Fibroblast of lung (primary cell): Measurements from ENCODE around the gene CBFA2T2. TPM values are rescaled to one million over a fixed set of nuclear protein-coding genes. Genes with fewer than 3 reads are reported as not detected.

ENCODE experiments used
- DNase-seq, 2 donors: peaks; one replicate each; pipeline versions ENCODE4 v3.0.0 to v3.0.0-alpha.2; 2010; ENCODE audit warnings: low read depth in 2 of 2
- H2AFZ ChIP-seq: 2 replicates; pipeline ENCODE4 v1.5.1; 2012; ENCODE audit warnings: low read length, control low read depth, inconsistent platforms
- H3K27ac ChIP-seq: 2 replicates; pipeline ENCODE4 v1.5.1; 2011; ENCODE audit warnings: low read length, control low read depth; ENCODE audit not compliant: insufficient read depth
- H3K27me3 ChIP-seq: 2 replicates; pipeline ENCODE4 v1.5.1; 2011; ENCODE audit warnings: mild to moderate bottlenecking, low read length; ENCODE audit not compliant: control insufficient read depth, insufficient read depth
- H3K36me3 ChIP-seq: 2 replicates; pipeline ENCODE4 v1.5.1; 2011; ENCODE audit warnings: low read length; ENCODE audit not compliant: control insufficient read depth, insufficient read depth
- H3K4me1 ChIP-seq: 2 replicates; pipeline ENCODE4 v1.5.1; 2011; ENCODE audit warnings: low read length; ENCODE audit not compliant: control insufficient read depth, insufficient read depth; ENCODE audit errors: extremely low read depth
- H3K4me2 ChIP-seq: 2 replicates; pipeline ENCODE4 v1.5.1; 2011; ENCODE audit warnings: low read length, control low read depth; ENCODE audit not compliant: insufficient read depth; ENCODE audit errors: extremely low read depth
- H3K4me3 ChIP-seq, 4 experiments: fragments of 200-600 bp in 1 of 4; sonication (generic) in 1 of 4; replicated peaks in 1 of 4; 2 replicates each; pipeline ENCODE4 v1.5.1; 2011 to 2016; ENCODE audit warnings: low read length in 4 of 4, low read depth in 3 of 4, mild to moderate bottlenecking in 3 of 4, control low read depth in 2 of 4, inconsistent platforms in 1 of 4, mixed read lengths in 1 of 4; ENCODE audit not compliant: insufficient read depth in 1 of 4; ENCODE audit errors: control extremely low read depth in 1 of 4
- H3K79me2 ChIP-seq: 2 replicates; pipeline ENCODE4 v1.5.1; 2012; ENCODE audit warnings: mild to moderate bottlenecking, low read length, inconsistent platforms; ENCODE audit not compliant: control insufficient read depth, insufficient read depth
- H3K9ac ChIP-seq: 2 replicates; pipeline ENCODE4 v1.5.1; 2011; ENCODE audit warnings: mild to moderate bottlenecking, low read length, control low read depth; ENCODE audit not compliant: insufficient read depth
- H3K9me3 ChIP-seq: 2 replicates; pipeline ENCODE4 v1.5.1; 2012; ENCODE audit warnings: low read depth, low read length; ENCODE audit not compliant: control insufficient read depth, insufficient read depth
- H4K20me1 ChIP-seq: 2 replicates; pipeline ENCODE4 v1.5.1; 2011; ENCODE audit warnings: low read length; ENCODE audit not compliant: control insufficient read depth, insufficient read depth; ENCODE audit errors: extremely low read depth
- EZH2 ChIP-seq: IDR thresholded peaks from 2 replicates; pipeline ENCODE4 v1.5.1; 2012; ENCODE audit warnings: low read length, control low read depth, mild to moderate bottlenecking; ENCODE audit errors: missing control alignments
- polyA plus RNA-seq, 2 donors: library from polyadenylated mRNA; depleted of rRNA in 1 of 2; stranded (reverse) in 1 of 2; unstranded in 1 of 2; fragments of >200 nt; gene quantifications; 2 replicates each; pipeline ENCODE4 v1.2.1, GENCODE V29; 2011 to 2012; ENCODE audit warnings: missing spikeins in 1 of 2
- total RNA-seq: library from RNA; depleted of rRNA; stranded (reverse); fragments of >200 nt; gene quantifications from 2 replicates; pipeline ENCODE4 v1.2.1, GENCODE V29; 2014
- TF ChIP-seq, protein P1 (sequence below), 2 donors: IDR thresholded peaks in 1 of 2; conservative IDR thresholded peaks in 1 of 2; 1 replicate in 1 of 2; 2 replicates in 1 of 2; pipeline ENCODE4 v1.5.1; 2011 to 2012; ENCODE audit warnings: low read length in 2 of 2, control low read depth in 1 of 2, inconsistent platforms in 1 of 2, low read depth in 1 of 2, mild to moderate bottlenecking in 1 of 2

CBFA2T2 gene
- total and polyA plus RNA-seq, 2 donors (not counting 1 experiment from before 2014, with no cell fraction given): 5.6 to 7.3 TPM

DNA sequence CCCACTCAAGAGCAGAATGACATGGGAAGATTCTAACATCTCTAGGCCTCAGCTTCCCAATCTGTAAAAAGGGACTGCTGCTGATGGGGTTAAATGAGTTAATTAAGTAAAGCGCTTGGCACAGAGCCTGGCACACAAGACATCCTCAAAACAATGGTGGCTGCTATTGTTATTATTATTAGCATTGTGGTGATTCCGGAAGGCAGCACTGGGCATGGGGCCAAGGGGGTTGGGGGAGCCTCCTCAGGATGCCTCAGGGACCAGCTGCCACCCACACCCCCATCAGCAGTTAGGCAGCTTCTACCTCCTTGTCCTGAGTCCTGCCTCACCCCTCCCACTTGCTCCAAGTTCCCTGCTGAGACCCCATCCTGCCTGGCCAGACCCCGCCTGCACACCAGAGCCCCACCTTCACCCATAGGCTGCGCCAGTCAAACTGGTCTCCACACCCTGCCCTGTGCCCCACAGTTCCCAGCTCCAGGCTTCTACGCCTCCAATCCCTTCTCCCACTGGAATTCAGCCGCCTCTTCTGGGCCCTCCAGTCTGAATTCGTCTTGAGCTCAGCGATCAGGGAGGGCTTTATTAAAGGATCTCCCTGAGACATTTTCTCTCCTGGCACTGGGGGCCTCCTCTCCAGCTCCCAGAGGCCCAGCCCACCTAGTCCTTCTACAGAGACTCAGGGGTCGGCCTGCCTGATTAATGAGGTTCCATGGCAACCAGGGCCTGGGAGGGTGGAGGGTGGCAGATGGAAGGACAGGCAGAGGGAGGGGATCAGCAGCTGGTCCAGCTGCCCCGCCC, 194.8 kb downstream of the CBFA2T2 start:
- Histone ChIP-seq H3K4me3 (peak overlapping the region in 3 of 4 experiments; percentile 44 to 67 (median 59)), H3K79me2 (peaks cover 14% of the 10 kb centered on the region), H3K4me1 (peaks cover 8% of the 10 kb centered on the region), H3K9ac (peak overlapping the region; percentile 53), H3K27ac (peak overlapping the region; percentile 61), H3K36me3 (no peaks in the 10 kb centered on the region), H2AFZ (peak overlapping the region; percentile 65), H3K4me2 (peak overlapping the region; percentile 97), H3K27me3 (no peaks in the 10 kb centered on the region), H3K9me3 (no peaks in the 10 kb centered on the region), H4K20me1 (no peaks in the 10 kb centered on the region)
- DNase-seq: no peak
- TF ChIP-seq, protein P1, sequence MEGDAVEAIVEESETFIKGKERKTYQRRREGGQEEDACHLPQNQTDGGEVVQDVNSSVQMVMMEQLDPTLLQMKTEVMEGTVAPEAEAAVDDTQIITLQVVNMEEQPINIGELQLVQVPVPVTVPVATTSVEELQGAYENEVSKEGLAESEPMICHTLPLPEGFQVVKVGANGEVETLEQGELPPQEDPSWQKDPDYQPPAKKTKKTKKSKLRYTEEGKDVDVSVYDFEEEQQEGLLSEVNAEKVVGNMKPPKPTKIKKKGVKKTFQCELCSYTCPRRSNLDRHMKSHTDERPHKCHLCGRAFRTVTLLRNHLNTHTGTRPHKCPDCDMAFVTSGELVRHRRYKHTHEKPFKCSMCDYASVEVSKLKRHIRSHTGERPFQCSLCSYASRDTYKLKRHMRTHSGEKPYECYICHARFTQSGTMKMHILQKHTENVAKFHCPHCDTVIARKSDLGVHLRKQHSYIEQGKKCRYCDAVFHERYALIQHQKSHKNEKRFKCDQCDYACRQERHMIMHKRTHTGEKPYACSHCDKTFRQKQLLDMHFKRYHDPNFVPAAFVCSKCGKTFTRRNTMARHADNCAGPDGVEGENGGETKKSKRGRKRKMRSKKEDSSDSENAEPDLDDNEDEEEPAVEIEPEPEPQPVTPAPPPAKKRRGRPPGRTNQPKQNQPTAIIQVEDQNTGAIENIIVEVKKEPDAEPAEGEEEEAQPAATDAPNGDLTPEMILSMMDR (conservative IDR thresholded peaks at IDR 0.05 in 1 of 2, IDR thresholded peaks at IDR 0.05 in 1 of 2; ENCODE audit: low read depth in 1 of 2, low read length in 2 of 2): no peak
- no peak for TF ChIP-seq EZH2

DNA sequence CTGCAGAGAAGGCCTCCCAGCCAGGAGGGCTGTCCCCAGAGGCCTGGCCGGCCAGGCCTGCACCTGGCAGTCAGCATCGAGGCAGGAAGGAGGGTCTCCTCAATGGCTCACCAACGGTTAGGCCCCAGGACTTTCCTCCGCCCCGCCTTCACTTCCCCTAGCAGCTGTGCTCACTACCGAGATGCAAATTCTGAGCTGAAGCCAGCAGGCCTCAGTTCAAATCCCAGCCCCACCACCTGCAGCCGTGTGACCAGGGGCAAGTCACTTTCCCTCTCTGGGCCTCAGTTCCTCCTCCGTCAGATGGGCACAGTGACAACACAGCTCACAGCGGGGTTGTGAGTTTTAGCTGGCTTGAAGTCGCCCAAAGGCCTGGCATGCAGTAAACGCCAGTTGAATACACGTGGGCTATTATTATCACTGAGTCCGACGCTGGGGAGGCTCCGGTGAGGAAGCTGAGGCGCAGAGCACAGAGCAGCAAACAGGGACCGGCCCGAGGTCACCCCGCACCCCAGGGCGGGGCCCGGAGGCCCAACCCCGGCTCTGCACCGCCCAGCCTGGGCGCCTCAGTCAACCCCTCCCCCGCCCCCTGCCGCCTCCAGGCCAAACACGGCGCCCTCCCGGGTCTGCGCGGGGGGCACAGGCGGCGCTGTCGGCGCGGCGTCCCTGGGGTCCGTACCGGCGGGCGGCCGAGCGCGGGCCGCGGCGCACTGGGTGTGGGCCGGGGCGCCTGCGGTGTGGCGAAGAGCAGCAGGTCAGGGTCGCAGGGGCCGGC, 195.6 kb downstream of the CBFA2T2 start:
- Histone ChIP-seq H3K9me3 (no peaks in the 10 kb centered on the region), H3K4me1 (peaks cover 8% of the 10 kb centered on the region), H3K79me2 (peaks cover 14% of the 10 kb centered on the region), H4K20me1 (no peaks in the 10 kb centered on the region), H2AFZ (peak overlapping the region; percentile 65), H3K4me2 (peak overlapping the region; percentile 97), H3K4me3 (peak overlapping the region; percentile 44 to 67 (median 56)), H3K27ac (peak overlapping the region; percentile 61), H3K36me3 (no peaks in the 10 kb centered on the region), H3K9ac (peak overlapping the region; percentile 53), H3K27me3 (no peaks in the 10 kb centered on the region)
- TF ChIP-seq EZH2: no peak
- no peak for DNase-seq

DNA sequence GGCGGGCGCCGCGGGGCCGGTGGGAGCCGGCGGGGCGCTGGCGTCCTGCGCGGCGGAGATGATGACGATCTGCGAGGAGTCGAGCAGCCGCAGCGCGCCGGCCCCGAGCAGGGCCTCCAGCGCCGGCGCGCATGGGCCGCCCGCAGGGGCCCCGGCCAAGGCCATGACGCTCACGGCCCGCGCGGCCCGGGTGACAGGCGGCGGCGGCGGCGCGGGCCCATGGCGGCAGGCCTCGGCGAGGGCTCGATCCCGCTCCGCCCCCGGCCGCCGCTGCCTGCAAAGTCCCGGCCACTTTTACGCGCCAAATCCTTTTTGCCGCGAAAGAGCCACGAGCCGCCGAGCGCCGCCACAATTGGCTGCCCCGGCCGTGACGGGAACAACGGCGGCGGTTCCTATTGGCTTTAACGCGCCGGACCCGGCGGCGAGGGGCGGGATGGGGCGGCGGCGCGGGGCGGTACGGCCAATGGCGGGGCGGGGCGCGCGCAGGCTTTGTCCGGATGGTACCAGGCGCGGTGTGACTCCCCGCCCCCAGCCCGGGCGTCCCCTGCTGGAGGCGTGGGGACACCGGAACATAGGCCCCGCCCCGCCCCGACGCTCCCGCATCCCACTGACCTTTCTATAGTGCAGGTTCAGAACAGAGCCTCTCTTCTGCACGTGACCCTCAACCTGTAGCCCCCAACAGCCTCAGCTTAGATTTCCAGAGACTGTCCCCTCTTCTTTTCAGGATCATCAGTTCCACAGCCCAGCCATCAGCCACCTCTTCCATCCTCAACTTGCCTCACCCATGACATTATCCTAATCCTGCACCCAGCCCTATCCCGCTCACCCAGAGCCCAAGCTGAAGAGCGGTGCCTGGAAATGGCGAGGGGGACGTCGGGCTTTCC, 196.4 kb downstream of the CBFA2T2 start, which contains the start of gene E2F1:
Gene E2F1, minus strand, starts transcription at position 286 of the 884 bp plus-strand sequence. Its CDS starts 121 bp downstream, at position 165.
- H3K36me3 ChIP-seq: no peaks in the 10 kb centered on the region
- H3K4me1 ChIP-seq: peaks cover 8% of the 10 kb centered on the region
- H3K4me3 ChIP-seq: peak within 1 kb of the TSS; percentile 54 to 67 (median 60)
- peak; percentile 82 to 89 for DNase-seq
- H3K79me2 ChIP-seq: peaks cover 14% of the 10 kb centered on the region
- no peaks in the 10 kb centered on the region for H3K9me3 ChIP-seq
- peak within 1 kb of the TSS; percentile 61 for H3K27ac ChIP-seq
- H3K27me3 ChIP-seq: no peaks in the 10 kb centered on the region
- H3K9ac ChIP-seq: peak within 1 kb of the TSS; percentile 53
- no peaks in the 10 kb centered on the region for H4K20me1 ChIP-seq
- peak within 1 kb of the TSS; percentile 90 for H2AFZ ChIP-seq
- H3K4me2 ChIP-seq: peak within 1 kb of the TSS; percentile 97
- TF ChIP-seq EZH2: no peak
- TF ChIP-seq, protein P1 (conservative IDR thresholded peaks at IDR 0.05 in 1 of 2, IDR thresholded peaks at IDR 0.05 in 1 of 2; ENCODE audit: low read depth in 1 of 2, low read length in 2 of 2): peak; percentile 18 to 21
